AG09309 (cell line): ENCODE results near the gene EIF5.

Experiments
- DNase-seq: peaks from one replicate; pipeline ENCODE4 v3.0.0-alpha.2; 2010; ENCODE audit warnings: low read depth
- H3K4me3 ChIP-seq: 2 replicates; pipeline ENCODE4 v1.5.1; 2011; ENCODE audit warnings: mild to moderate bottlenecking, low read depth, low read length, moderate library complexity; ENCODE audit not compliant: control insufficient read depth
- TF ChIP-seq, protein P1 (sequence below): IDR thresholded peaks from 2 replicates; pipeline ENCODE4 v1.5.1; 2011; ENCODE audit warnings: mild to moderate bottlenecking, low read depth, low read length, inconsistent platforms; ENCODE audit not compliant: insufficient read depth, control insufficient read depth; ENCODE audit errors: missing control alignments

EIF5 gene

DNA sequence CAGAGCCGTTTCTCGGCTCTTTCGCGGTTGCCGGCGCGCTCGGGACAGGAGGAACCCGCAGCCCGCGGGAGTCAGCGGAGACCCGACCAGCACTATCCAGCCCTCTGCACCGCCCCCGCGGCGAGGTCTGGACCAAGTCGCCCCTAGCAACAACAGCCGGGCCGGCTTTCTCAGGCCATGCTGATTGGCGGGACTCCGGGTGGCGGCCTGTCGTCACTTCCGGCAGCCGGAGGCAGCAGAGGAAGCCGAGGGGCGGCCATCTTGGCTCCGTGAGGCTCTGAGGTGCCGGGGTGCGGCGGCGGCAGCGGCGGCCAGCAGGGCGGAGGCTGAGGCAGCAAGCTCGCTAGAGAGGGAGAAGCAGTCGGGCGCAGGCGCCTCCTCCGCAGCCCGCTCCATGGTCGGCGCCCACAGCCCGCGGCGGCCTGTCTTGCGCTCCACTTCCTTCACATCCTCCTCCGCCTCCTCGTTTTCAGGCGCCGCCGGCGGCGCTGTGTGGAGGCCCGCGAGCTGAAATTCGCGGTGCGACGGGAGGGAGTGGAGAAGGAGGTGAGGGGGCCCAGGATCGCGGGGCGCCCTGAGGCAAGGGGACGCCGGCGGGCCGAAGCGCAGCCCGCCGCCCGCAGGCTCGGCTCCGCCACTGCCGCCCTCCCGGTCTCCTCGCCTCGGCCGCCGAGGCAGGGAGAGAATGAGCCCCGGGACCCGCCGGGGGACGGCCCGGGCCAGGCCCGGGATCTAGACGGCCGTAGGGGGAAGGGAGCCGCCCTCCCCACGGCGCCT lies 51.3 kb downstream of the EIF5 start, which contains the start of gene MARK3:
MARK3 (plus strand) TSS at position 264 of the 777 bp plus-strand sequence. CDS start 615 bp downstream, outside the sequence.
- TF ChIP-seq, protein P1, sequence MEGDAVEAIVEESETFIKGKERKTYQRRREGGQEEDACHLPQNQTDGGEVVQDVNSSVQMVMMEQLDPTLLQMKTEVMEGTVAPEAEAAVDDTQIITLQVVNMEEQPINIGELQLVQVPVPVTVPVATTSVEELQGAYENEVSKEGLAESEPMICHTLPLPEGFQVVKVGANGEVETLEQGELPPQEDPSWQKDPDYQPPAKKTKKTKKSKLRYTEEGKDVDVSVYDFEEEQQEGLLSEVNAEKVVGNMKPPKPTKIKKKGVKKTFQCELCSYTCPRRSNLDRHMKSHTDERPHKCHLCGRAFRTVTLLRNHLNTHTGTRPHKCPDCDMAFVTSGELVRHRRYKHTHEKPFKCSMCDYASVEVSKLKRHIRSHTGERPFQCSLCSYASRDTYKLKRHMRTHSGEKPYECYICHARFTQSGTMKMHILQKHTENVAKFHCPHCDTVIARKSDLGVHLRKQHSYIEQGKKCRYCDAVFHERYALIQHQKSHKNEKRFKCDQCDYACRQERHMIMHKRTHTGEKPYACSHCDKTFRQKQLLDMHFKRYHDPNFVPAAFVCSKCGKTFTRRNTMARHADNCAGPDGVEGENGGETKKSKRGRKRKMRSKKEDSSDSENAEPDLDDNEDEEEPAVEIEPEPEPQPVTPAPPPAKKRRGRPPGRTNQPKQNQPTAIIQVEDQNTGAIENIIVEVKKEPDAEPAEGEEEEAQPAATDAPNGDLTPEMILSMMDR = no peak
- DNase-seq = peak; percentile 75
- peak within 1 kb of the TSS; percentile 68 for H3K4me3 ChIP-seq

DNA sequence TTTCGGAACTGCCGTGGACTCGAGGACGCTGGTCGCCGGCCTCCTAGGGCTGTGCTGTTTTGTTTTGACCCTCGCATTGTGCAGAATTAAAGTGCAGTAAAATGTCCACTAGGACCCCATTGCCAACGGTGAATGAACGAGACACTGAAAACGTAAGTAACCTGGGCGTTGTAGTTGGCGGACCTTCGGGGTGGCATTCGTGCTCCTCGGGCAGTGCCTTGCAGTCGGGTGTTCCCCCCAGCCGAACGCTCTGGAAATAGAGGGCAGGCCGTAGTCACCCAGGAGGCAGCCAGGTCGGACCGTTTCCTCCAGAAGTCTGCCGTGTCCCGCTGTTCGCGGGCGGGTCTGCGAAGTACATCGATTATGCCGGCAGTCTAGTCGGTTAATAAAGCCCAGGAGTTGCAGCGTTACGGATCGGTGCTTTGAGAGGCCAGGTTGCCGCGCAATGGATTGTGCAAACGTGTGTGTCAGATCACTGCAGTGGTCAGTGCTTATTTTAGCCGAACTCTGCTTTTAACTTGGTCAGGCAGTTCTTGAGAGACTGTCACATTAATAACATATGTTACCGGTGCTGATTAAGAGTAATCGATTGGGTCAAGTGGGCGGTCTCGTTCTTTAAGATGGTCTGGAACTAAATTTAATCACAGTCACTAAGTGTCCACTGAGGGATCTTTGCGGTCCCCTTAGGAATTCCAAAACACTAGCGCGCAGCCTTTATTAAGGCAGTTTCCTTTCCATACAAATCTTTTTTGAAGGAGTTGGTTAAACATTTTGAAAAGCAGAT lies 52.1 kb downstream of the EIF5 start:
- peak overlapping the region; percentile 68 for H3K4me3 ChIP-seq
- DNase-seq = no peak
- TF ChIP-seq, protein P1 = no peak

GRCh38 chr14:103386713-103387329 lies 52.8 kb downstream of the EIF5 start:
- H3K4me3 ChIP-seq = peak overlapping the region; percentile 68
- TF ChIP-seq, protein P1 = no peak
- no peak for DNase-seq

GRCh38 chr14:103388664-103389063 lies 54.6 kb downstream of the EIF5 start:
- H3K4me3 ChIP-seq = no peak overlapping the region
- TF ChIP-seq, protein P1 = no peak
- DNase-seq = no peak

DNA sequence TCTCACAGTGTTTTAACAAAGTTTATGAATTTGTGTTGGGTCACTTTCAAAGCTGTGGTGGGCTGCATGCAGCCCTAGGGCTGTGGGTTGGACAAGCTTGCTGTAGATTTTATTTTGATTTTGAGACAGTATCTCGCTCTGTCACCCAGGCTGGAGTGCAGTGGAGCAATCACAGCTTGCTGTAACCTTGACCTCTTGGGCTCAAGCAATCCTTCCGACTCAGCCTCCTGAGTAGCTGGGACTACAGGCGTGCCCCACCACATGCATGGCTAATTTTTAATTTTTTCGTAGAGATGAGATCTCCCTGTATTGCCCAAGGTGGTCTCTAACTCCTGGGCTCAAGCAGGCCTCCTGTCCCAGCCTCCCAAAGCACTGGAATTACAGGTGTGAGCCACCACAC lies 56.6 kb downstream of the EIF5 start:
- no peak for DNase-seq
- no peak overlapping the region for H3K4me3 ChIP-seq
- TF ChIP-seq, protein P1 = no peak

DNA sequence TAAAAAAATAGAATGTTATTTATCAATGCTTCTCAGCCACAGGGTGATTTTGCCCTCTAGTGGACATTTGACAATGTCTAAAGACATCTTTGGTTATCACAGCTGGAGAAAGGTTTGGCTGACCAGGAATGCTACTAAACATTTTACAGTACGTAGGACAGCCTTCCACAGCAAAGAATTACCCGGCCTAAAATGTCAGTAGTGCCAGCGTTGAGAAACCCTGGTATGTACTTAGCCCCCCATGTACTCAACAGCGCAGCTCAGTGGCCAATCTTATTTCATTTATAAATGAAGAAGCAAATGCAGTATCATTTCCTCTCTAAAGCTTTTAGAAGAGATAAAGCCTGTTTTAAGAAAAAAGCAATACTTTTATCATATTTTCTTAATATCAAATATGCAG lies 57.0 kb downstream of the EIF5 start:
- no peak overlapping the region for H3K4me3 ChIP-seq
- peak; percentile 86 for DNase-seq
- TF ChIP-seq, protein P1 = peak; percentile 80
